ENCODE results near the gene OPN5.

- TF ChIP-seq, protein P1, sequence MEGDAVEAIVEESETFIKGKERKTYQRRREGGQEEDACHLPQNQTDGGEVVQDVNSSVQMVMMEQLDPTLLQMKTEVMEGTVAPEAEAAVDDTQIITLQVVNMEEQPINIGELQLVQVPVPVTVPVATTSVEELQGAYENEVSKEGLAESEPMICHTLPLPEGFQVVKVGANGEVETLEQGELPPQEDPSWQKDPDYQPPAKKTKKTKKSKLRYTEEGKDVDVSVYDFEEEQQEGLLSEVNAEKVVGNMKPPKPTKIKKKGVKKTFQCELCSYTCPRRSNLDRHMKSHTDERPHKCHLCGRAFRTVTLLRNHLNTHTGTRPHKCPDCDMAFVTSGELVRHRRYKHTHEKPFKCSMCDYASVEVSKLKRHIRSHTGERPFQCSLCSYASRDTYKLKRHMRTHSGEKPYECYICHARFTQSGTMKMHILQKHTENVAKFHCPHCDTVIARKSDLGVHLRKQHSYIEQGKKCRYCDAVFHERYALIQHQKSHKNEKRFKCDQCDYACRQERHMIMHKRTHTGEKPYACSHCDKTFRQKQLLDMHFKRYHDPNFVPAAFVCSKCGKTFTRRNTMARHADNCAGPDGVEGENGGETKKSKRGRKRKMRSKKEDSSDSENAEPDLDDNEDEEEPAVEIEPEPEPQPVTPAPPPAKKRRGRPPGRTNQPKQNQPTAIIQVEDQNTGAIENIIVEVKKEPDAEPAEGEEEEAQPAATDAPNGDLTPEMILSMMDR (IDR thresholded peaks at IDR 0.05), result no peak
- TF ChIP-seq POLR2A (IDR thresholded peaks at IDR 0.05) (no peak), POLR2AphosphoS5 (IDR thresholded peaks at IDR 0.05) (no peak)
These were observed 6.7 kb downstream of the OPN5 start for GRCh38 chr6:47788498-47788884.
